ENCODE measurements around the gene PDYN.
"Not testable (repeated sequence)": the region's sequence is repeated elsewhere in the genome, so short reads cannot be mapped to it uniquely, and the experiment has no call there.

The PDYN gene

GRCh38 chr20:1993986-1994385 lies at the start of gene PDYN:
PDYN (minus strand) TSS chr20:1994058; CDS start chr20:1983084, 10,974 bp downstream.
- DNase-seq, result no peak

- DNase-seq, result no peak
Observed at GRCh38 chr20:2042400-2042799, 48.5 kb upstream of the PDYN start.

- no peak for DNase-seq
Observed at GRCh38 chr20:2038161-2038560, 44.3 kb upstream of the PDYN start.

- no peak for DNase-seq
Observed at GRCh38 chr20:2037296-2037914, 43.5 kb upstream of the PDYN start.

GRCh38 chr20:2036357-2036756 lies 42.5 kb upstream of the PDYN start:
- not testable (repeated sequence) for DNase-seq

- no peak for DNase-seq
Observed at GRCh38 chr20:2032168-2032567, 38.3 kb upstream of the PDYN start.

GRCh38 chr20:2026514-2026913 lies 32.7 kb upstream of the PDYN start:
- no peak for DNase-seq

GRCh38 chr20:2026004-2026403 lies 32.1 kb upstream of the PDYN start:
- DNase-seq, result no peak

- DNase-seq, result no peak
Observed at GRCh38 chr20:2023151-2023550, 29.3 kb upstream of the PDYN start.

- DNase-seq, result no peak
Observed at GRCh38 chr20:2022163-2022562, 28.3 kb upstream of the PDYN start.

- DNase-seq, result no peak
Observed at GRCh38 chr20:2010533-2010932, 16.7 kb upstream of the PDYN start.

GRCh38 chr20:2006452-2007361 lies 12.8 kb upstream of the PDYN start:
- no peak for DNase-seq

GRCh38 chr20:2005831-2006426 lies 12.1 kb upstream of the PDYN start:
- DNase-seq, result peak; percentile 19 to 56

- no peak for DNase-seq
Observed at GRCh38 chr20:2005359-2005758, 11.5 kb upstream of the PDYN start.

- no peak for DNase-seq
Observed at GRCh38 chr20:2004171-2004570, 10.3 kb upstream of the PDYN start.

- DNase-seq, result no peak
Observed at GRCh38 chr20:2002365-2002764, 8.5 kb upstream of the PDYN start.

- DNase-seq, result no peak
Observed at GRCh38 chr20:2001119-2001518, 7.3 kb upstream of the PDYN start.

GRCh38 chr20:2000285-2000684 lies 6.4 kb upstream of the PDYN start:
- no peak for DNase-seq

GRCh38 chr20:1998715-1999114 lies 4.9 kb upstream of the PDYN start:
- no peak for DNase-seq

GRCh38 chr20:1998193-1998520 lies 4.3 kb upstream of the PDYN start:
- DNase-seq, result no peak

- DNase-seq, result no peak
Observed at GRCh38 chr20:1997483-1998192, 3.8 kb upstream of the PDYN start.

- DNase-seq, result no peak
Observed at GRCh38 chr20:1995531-1996310, 1.9 kb upstream of the PDYN start.

GRCh38 chr20:1994627-1995026 lies 769 bp upstream of the PDYN start:
- no peak for DNase-seq
